HFFc6 (cell line): ENCODE results near the gene ABL2. TPM values are rescaled to one million over a fixed set of nuclear protein-coding genes. Genes with fewer than 3 reads are reported as not detected.

ENCODE experiments used
- DNase-seq: peaks from one replicate; pipeline ENCODE4 v3.0.0-alpha.2; 2018
- H3K27ac Mint-ChIP-seq: 2 replicates; pipeline ENCODE4 v1.8.0; 2020; ENCODE audit warnings: mild to moderate bottlenecking, mixed read lengths
- H3K27me3 Mint-ChIP-seq: 2 replicates; pipeline ENCODE4 v1.8.0; 2021; ENCODE audit warnings: mild to moderate bottlenecking, moderate library complexity, mixed read lengths; ENCODE audit not compliant: insufficient read depth
- H3K36me3 Mint-ChIP-seq: 2 replicates; pipeline ENCODE4 v1.8.0; 2021; ENCODE audit warnings: low read depth, mixed read lengths
- H3K4me1 Mint-ChIP-seq: 2 replicates; pipeline ENCODE4 v1.8.0; 2020; ENCODE audit warnings: low read depth, mixed read lengths
- H3K4me3 Mint-ChIP-seq: 2 replicates; pipeline ENCODE4 v1.8.0; 2020; ENCODE audit warnings: mild to moderate bottlenecking, moderate library complexity, mixed read lengths
- H3K9me3 Mint-ChIP-seq: 2 replicates; pipeline ENCODE4 v1.8.0; 2020; ENCODE audit warnings: mild to moderate bottlenecking, mixed read lengths
- total RNA-seq, 6 experiments: library from RNA; stranded (reverse); fragmentation: NEBNext Ultra II Directional; extraction: Animal tissue kit (Norgen Biotek cat#: 25700); gene quantifications; 2 replicates in 1 of 6; 3 replicates in 5 of 6; pipeline ENCODE4 v1.2.3, GENCODE V29; 2021
- TF ChIP-seq, protein P1 (sequence below): fragments of 200-600 bp; sonication (generic); IDR thresholded peaks from 2 replicates; pipeline ENCODE4 v1.5.0; 2021; ENCODE audit warnings: antibody characterized with exemption, mild to moderate bottlenecking

ABL2 gene
- total RNA-seq, 6 experiments from 2014 or later, result 54.1 to 65.9 (median 61.2) TPM

DNA sequence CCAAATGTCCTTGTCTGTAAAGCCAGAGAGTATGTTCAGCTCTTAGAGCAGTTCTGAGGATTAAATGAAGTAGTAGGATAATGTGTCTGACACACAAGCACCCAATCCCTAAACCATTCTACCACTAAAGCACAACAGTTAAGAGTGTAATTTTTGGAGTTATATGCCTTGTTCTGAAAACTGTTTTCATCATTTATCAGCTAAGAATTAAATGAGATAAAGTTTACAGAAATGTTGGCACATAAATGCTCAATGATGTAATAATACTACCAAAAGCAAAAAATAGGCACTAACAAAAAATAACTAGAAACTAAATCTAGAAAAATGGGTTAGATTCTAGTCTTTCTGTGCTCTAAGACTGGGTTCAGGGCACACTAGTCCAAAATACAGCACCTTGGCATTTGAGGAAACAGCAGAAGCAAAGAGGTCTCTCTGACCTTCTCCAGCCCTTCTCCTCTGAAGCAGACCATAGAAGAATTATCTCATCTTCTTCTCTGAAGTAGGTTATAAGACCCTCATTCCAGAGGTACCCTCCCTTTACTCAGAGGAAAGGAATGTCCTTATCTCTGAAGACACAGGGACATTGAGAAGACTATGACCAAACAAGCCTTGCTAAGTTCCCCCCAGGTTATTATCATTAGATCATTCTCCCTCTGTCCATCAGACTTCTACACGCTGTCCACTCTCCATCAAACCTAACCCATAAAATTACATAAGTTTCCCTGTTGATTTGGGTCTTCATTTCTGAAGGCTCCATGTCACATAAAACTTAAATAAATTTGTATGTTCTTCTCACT, 20.6 kb downstream of the ABL2 start:
- Mint-ChIP-seq H3K27ac (no peak overlapping the region), H3K36me3 (no peaks in the 10 kb centered on the region), H3K27me3 (no peaks in the 10 kb centered on the region), H3K4me3 (no peak overlapping the region), H3K4me1 (peaks cover 20% of the 10 kb centered on the region), H3K9me3 (no peaks in the 10 kb centered on the region)
- TF ChIP-seq, protein P1, sequence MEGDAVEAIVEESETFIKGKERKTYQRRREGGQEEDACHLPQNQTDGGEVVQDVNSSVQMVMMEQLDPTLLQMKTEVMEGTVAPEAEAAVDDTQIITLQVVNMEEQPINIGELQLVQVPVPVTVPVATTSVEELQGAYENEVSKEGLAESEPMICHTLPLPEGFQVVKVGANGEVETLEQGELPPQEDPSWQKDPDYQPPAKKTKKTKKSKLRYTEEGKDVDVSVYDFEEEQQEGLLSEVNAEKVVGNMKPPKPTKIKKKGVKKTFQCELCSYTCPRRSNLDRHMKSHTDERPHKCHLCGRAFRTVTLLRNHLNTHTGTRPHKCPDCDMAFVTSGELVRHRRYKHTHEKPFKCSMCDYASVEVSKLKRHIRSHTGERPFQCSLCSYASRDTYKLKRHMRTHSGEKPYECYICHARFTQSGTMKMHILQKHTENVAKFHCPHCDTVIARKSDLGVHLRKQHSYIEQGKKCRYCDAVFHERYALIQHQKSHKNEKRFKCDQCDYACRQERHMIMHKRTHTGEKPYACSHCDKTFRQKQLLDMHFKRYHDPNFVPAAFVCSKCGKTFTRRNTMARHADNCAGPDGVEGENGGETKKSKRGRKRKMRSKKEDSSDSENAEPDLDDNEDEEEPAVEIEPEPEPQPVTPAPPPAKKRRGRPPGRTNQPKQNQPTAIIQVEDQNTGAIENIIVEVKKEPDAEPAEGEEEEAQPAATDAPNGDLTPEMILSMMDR, result no peak
- no peak for DNase-seq

DNA sequence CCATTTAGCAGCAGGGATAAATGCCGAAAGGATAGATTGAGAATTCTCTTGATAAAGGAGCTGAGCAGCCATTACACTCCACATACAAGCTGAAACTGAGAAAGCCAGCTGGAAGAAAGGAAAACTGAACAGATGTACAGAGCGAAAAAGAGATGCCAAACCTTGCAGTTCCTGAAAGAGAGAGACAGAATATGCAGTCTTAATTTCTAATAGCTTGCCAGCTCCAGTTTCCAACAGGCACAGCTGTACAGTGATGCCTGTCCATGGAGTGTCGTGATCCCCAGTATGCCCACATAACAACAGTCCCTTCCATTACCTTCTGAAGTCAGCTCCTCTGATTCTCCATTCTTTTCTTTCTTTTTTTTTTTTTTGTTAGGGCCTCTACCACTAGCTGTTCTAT, 22.7 kb downstream of the ABL2 start:
- H3K4me3 Mint-ChIP-seq, result no peak overlapping the region; the same call in 1 of the 2 replicates

DNA sequence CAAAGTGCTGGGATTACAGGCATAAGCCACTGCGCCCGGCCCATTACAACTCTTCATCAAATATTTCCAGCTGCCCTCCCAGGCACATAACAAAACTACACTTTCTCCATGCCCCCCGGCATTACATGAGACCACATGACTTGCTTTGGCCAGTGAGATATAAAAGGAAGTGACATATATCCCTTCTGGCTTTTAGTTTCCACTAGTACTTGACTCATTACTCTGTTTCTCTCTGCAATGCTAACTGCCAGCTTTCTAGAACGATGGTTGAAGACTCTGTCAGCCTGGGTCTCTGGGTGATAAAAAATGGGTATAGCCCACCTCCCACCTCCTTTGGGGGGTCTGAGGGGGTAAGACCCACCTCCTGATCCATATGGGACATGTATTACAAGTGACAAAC, 24.2 kb downstream of the ABL2 start:
- no peak for DNase-seq
- Mint-ChIP-seq H3K4me3 (no peak overlapping the region), H3K36me3 (no peaks in the 10 kb centered on the region), H3K9me3 (no peaks in the 10 kb centered on the region), H3K27ac (no peak overlapping the region), H3K27me3 (no peaks in the 10 kb centered on the region), H3K4me1 (peaks cover 26% of the 10 kb centered on the region)
- TF ChIP-seq, protein P1, result no peak

More for the DNA sequence above, 22.7 kb downstream of the ABL2 start:
- Mint-ChIP-seq H3K4me1 (peaks cover 20% of the 10 kb centered on the region), H3K36me3 (no peaks in the 10 kb centered on the region), H3K27ac (0 out of 2 replicates have a peak overlapping the region, but pooled peaks have one; percentile 20), H3K27me3 (no peaks in the 10 kb centered on the region), H3K9me3 (no peaks in the 10 kb centered on the region)
- TF ChIP-seq, protein P1, result no peak
- DNase-seq, result no peak

DNA sequence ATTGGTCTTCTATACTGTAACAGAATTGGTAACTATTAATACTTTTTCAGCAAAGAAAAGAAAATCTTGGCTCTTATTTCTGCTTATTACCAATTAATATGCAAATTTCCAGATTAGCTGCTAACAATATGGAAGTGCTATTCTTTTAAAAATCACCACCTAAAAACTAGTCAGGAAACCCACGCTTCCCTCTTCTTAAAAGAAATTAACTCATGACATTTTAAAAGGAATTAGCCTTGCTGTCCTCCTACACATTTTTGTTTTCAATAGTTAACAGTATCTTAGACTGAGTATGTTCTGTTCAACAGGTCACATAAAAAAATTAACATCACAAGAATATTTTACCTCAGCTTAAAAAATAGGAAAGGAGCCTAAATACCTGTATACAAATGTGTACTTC, 27.3 kb downstream of the ABL2 start:
- DNase-seq, result no peak
- Mint-ChIP-seq H3K4me3 (no peak overlapping the region), H3K4me1 (peaks cover 16% of the 10 kb centered on the region), H3K36me3 (no peaks in the 10 kb centered on the region), H3K9me3 (no peaks in the 10 kb centered on the region), H3K27ac (no peak overlapping the region), H3K27me3 (no peaks in the 10 kb centered on the region)
- TF ChIP-seq, protein P1, result no peak

DNA sequence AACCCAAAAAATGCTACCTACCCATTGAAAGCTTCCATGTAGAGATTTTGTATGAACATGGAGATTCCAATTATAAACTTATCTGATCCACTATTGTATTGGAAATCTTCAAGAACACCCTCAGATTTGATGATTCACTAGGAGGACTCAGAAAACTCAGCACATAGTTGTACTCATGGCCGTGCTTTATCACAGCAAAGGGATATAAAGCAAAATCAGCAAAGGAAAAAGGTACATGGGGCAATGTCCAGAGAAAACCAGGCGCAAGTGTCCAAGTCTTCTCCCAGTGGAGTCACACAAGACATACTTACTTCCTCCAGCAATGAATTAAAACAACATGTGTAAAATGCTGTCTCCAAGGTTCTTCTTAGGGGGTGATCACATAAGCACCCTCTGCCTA, 28.9 kb downstream of the ABL2 start:
- Mint-ChIP-seq H3K4me1 (peaks cover 7% of the 10 kb centered on the region; the same call in 1 of the 2 replicates), H3K27ac (peak overlapping the region; percentile 42; the same call in 1 of the 2 replicates), H3K9me3 (no peaks in the 10 kb centered on the region), H3K36me3 (no peaks in the 10 kb centered on the region), H3K27me3 (no peaks in the 10 kb centered on the region), H3K4me3 (no peak overlapping the region)
- DNase-seq, result no peak
- TF ChIP-seq, protein P1, result no peak
